BE2C (cell line): ENCODE measurements around the gene UBE2F.
"Not testable (repeated sequence)": the region's sequence is repeated elsewhere in the genome, so short reads cannot be mapped to it uniquely, and the experiment has no call there.

Experiments
- DNase-seq: peaks from one replicate; pipeline ENCODE4 v3.0.0-alpha.2; 2020
- H3K27me3 ChIP-seq: fragments of 250-450 bp; sonication (Bioruptor Pico); 2 replicates; pipeline ENCODE4 v1.5.1; 2020; ENCODE audit warnings: mild to moderate bottlenecking
- H3K36me3 ChIP-seq: fragments of 250-450 bp; sonication (Bioruptor Pico); 2 replicates; pipeline ENCODE4 v1.5.1; 2020; ENCODE audit warnings: mild to moderate bottlenecking
- H3K4me1 ChIP-seq: fragments of 250-450 bp; sonication (Bioruptor Pico); 2 replicates; pipeline ENCODE4 v1.5.1; 2020
- H3K4me3 ChIP-seq: 2 replicates; pipeline ENCODE4 v1.5.1; 2011; ENCODE audit warnings: low read depth, low read length
- H3K9me3 ChIP-seq: fragments of 250-450 bp; sonication (Bioruptor Pico); 2 replicates; pipeline ENCODE4 v1.5.1; 2020
- CTCF ChIP-seq: IDR thresholded peaks from 2 replicates; pipeline ENCODE4 v1.5.1; 2012; ENCODE audit warnings: mild to moderate bottlenecking, low read depth, low read length

The UBE2F gene

GRCh38 chr2:238064376-238064775 lies 97.6 kb downstream of the UBE2F start:
- Histone ChIP-seq H3K27me3 (no peaks in the 10 kb centered on the region), H3K9me3 (no peaks in the 10 kb centered on the region), H3K36me3 (peaks cover 32% of the 10 kb centered on the region), H3K4me1 (no peaks in the 10 kb centered on the region), H3K4me3 (no peak overlapping the region)
- no peak for TF ChIP-seq CTCF
- DNase-seq: no peak

GRCh38 chr2:238065071-238065846 lies 98.4 kb downstream of the UBE2F start:
- no peaks in the 10 kb centered on the region for H3K9me3 ChIP-seq

GRCh38 chr2:238066218-238066617 lies 99.4 kb downstream of the UBE2F start:
- Histone ChIP-seq H3K4me3 (no peak overlapping the region), H3K27me3 (no peaks in the 10 kb centered on the region), H3K36me3 (peaks cover 49% of the 10 kb centered on the region), H3K4me1 (no peaks in the 10 kb centered on the region), H3K9me3 (no peaks in the 10 kb centered on the region)
- TF ChIP-seq CTCF: no peak
- DNase-seq: no peak

More at GRCh38 chr2:238065071-238065846, 98.4 kb downstream of the UBE2F start:
- Histone ChIP-seq H3K4me3 (no peak overlapping the region), H3K4me1 (no peaks in the 10 kb centered on the region), H3K36me3 (peaks cover 41% of the 10 kb centered on the region), H3K27me3 (no peaks in the 10 kb centered on the region)
- no peak for TF ChIP-seq CTCF
- DNase-seq: no peak

GRCh38 chr2:238066718-238067117 lies 99.9 kb downstream of the UBE2F start:
- not testable (repeated sequence) for H3K4me1 ChIP-seq, H3K9me3 ChIP-seq, H3K4me3 ChIP-seq, H3K27me3 ChIP-seq, DNase-seq
- peaks cover 54% of the 10 kb centered on the region for H3K36me3 ChIP-seq

- Histone ChIP-seq H3K4me1 (no peaks in the 10 kb centered on the region), H3K27me3 (no peaks in the 10 kb centered on the region), H3K4me3 (no peak overlapping the region), H3K36me3 (peaks cover 66% of the 10 kb centered on the region), H3K9me3 (no peaks in the 10 kb centered on the region)
- no peak for DNase-seq
- TF ChIP-seq CTCF: no peak
Observed at GRCh38 chr2:238067939-238068338, 101.1 kb downstream of the UBE2F start.

GRCh38 chr2:238069021-238069709 lies 102.4 kb downstream of the UBE2F start:
- no peaks in the 10 kb centered on the region for H3K4me1 ChIP-seq
- no peak for TF ChIP-seq CTCF
- H3K36me3 ChIP-seq: peaks cover 76% of the 10 kb centered on the region
- DNase-seq: no peak
- H3K9me3 ChIP-seq: no peaks in the 10 kb centered on the region
- H3K4me3 ChIP-seq: no peak overlapping the region
- no peaks in the 10 kb centered on the region for H3K27me3 ChIP-seq
